HG02759 (cell line): ENCODE data around the gene DNAJB14.
"Not testable (repeated sequence)": the region's sequence is repeated elsewhere in the genome, so short reads cannot be mapped to it uniquely, and the experiment has no call there.

Source experiments
- ATAC-seq: cut with Tn5 transposase; IDR thresholded peaks from one replicate; pipeline ENCODE4 v1.9.1; 2021; ENCODE audit warnings: mild to moderate bottlenecking, moderate library complexity; ENCODE audit not compliant: unreplicated experiment

The DNAJB14 gene

GRCh38 chr4:99946356-99947189 is at the start of gene DNAJB14:
DNAJB14 (minus strand) TSS chr4:99946618; CDS start chr4:99946571, 47 bp downstream.
- peak; percentile 48 for ATAC-seq

- no peak for ATAC-seq
Measured at GRCh38 chr4:99991741-99992140, 45.3 kb upstream of the DNAJB14 start.

DNA sequence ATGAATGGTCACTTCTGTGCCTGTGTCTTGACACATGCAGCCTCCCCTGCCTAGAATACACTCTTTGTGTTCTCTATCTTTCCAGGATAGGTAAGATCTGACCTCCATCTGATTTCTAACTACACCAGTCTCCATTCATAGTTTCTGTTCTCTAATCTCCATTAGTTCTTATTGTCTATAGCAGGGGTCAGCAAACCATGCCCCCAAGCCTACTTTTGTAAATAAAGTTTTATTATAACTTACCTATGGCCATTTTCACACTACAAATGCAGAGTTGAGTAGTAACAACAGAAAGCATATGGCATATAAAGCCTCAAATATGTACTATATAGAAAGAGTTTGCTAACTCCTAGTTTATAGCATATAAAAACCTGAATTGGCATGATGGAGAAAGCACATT is 41.3 kb upstream of the DNAJB14 start:
- ATAC-seq = no peak

DNA sequence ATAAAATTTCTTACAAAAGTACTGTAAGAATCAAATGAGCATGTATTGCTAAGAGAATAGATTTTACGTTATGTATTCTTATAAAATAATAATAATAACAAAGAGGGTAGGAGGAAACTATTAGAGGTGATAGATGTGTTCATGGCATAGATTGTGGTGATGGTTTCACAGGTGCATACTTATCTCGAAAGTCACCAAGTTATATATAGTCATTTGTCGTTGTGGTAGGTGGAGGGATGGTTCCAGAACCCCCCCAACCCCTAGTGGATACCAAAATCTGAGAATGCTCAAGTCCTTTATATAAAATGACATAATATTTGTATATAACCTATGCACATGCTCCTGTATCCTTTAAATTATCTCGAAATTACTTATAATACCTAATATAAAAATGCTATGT is 40.4 kb upstream of the DNAJB14 start:
- ATAC-seq = no peak

GRCh38 chr4:99983289-99983943 is 37.0 kb upstream of the DNAJB14 start:
- peak; percentile 55 for ATAC-seq

DNA sequence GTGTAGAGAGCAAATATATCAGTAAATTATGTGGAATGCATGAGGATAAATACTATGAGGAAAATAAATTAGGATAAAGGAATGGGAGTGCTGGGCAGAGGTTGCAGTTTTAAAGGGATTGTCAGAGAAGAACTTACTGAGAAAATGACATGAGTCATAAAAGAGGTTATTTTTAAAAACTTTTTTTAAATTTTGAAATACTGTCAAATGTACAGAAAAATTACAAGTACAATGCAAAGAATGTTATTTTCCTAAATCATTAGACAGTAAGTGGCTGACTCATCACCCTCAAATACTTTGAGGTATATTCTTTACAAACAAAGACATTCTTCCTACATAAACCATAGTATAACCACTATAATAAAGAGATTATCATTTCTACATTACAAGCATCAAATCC is 33.5 kb upstream of the DNAJB14 start:
- no peak for ATAC-seq

DNA sequence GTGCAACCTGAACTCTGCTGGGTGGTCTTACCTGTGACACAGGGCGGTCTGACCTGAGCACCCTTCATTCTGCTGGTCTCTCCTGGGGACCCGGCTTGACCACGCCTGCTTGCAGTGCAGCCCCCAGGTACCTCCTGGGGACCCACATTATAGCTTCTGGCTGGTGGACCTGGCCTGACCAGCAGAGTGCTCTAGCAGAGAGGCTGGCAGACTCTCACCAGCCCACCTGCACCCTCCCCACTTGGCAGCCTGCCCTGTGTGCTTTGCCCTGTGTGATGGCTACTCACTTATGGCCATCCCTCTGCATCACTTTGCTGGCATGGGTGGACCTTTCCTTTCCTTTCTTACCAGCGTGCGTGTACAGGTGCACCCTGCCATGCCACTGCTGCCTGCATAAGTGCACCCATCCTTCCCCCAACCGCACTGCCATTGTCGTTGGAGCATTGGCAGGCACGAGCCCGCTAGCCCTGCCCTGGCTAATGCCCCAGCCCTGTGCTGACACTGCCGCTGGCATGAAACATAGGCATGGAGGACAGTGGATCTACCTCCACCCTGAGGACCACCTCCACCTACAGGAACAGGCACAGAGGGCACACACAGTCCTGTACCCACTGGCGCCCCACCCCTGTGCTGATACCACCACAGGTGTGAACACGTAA is 25.2 kb upstream of the DNAJB14 start:
- ATAC-seq = no peak

GRCh38 chr4:99968330-99968729 is 21.9 kb upstream of the DNAJB14 start:
- no peak for ATAC-seq

DNA sequence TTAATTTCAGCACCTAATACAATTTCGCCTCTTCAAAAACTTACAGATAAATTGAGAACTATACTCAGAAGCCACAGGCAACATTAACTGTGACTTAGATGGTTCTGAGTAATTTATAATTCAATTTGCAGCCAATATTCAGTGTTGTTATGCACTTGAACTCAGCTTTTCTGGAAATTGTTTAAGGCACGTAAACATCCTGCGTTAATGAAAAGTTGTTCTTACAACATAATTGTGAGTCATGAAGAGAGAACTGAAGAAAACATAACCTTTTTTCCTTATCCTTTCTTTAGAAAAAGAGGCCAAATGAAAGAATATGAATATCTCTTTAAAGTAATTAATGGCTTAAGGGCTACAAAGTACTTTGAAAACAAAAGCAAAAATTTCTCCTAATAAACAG is 20.3 kb upstream of the DNAJB14 start:
- no peak for ATAC-seq

DNA sequence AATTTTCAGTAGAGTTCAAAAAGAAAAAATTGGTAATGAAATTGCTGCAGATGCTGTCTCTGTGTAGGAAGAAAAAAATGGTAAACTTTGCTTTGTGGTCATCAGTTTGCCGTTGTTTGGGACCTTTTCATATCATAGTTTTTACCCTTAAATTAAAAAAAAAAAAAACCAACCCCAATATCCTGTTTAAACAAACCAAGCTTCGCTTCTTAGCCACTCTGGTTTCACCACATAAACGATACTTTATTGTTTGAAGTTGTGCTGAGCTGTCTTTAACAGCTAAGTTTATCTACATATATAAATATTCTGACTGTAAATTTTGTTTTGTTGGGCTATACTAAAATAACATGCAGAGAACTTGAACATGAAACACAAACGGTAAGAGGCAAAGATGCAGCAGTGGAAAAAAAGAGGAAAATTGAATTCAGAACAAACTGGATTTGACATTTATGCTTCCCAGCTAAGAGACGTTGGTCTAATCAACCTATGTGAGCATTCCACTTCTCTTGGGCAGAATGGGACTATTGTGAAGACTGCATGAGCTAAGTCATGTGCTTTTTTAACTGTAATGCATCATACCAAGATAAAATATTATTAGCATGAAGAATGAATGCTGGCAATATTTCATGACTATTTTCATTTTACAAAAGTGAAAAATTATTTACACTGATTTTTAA is 19.4 kb upstream of the DNAJB14 start:
- no peak for ATAC-seq

- ATAC-seq = no peak
Measured at GRCh38 chr4:99965173-99965572, 18.8 kb upstream of the DNAJB14 start.

GRCh38 chr4:99961711-99962110 is 15.3 kb upstream of the DNAJB14 start:
- no peak for ATAC-seq

GRCh38 chr4:99960648-99961047 is 14.2 kb upstream of the DNAJB14 start:
- no peak for ATAC-seq

DNA sequence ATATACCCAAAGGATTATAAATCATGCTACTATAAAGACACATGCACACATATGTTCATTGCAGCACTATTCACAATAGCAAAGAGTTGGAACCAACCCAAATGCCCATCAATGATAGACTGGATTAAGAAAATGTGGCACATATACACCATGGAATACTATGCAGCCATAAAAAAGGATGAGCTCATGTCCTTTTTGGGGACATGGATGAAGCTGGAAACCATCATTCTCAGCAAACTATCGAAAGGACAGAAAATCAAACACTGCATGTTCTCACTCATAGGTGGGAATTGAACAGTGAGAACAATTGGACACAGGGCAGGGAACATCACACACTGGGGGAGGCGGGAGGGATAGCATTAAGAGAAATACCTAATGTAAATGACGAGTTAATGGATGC is 11.8 kb upstream of the DNAJB14 start:
- not testable (repeated sequence) for ATAC-seq

DNA sequence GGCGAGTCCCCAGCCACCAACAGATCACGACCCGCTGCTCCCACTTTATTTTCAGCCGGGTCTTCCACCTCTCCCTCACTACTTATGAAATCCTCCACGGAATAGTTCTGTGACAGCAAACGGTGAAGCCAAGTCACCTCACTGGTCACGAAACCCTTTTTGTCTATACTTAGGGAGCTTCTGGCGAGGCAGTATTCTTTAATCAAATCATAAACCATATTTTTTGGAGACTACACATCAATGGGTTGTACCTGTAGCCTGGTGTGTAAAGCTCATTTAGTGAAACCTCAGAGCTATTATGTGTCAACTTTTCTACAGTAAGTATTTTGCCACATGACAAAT is 4.5 kb upstream of the DNAJB14 start:
- ATAC-seq = no peak

- ATAC-seq = peak; percentile 68
Measured at GRCh38 chr4:99949999-99950912, 3.8 kb upstream of the DNAJB14 start, which contains the start of gene H2AZ1. H2AZ1 (minus strand) TSS chr4:99950275; CDS start chr4:99950170, 105 bp downstream.

- peak; percentile 16 for ATAC-seq
Measured at GRCh38 chr4:99949034-99949998, 2.9 kb upstream of the DNAJB14 start.

- ATAC-seq = no peak
Measured at GRCh38 chr4:99947608-99948007, 1.2 kb upstream of the DNAJB14 start.

- ATAC-seq = no peak
Measured at GRCh38 chr4:99947190-99947578, 766 bp upstream of the DNAJB14 start.
